Glomerular visceral epithelial cell (primary cell): Measurements from ENCODE around the gene CTNNA2.

Source experiments
- DNase-seq: peaks from one replicate; pipeline ENCODE4 v3.0.0-alpha.2; 2016; ENCODE audit errors: extremely low spot score

Gene CTNNA2

GRCh38 chr2:80476535-80477117, 963.8 kb downstream of the CTNNA2 start:
- no peak for DNase-seq

- DNase-seq = no peak
Measured at GRCh38 chr2:80482276-80482675, 969.4 kb downstream of the CTNNA2 start.

- DNase-seq = peak; percentile 53
Measured at GRCh38 chr2:80489717-80490116, 976.9 kb downstream of the CTNNA2 start.

GRCh38 chr2:80490964-80491363, 978.1 kb downstream of the CTNNA2 start:
- DNase-seq = no peak

- DNase-seq = no peak
Measured at GRCh38 chr2:80496346-80496745, 983.5 kb downstream of the CTNNA2 start.

- DNase-seq = peak; percentile 38
Measured at GRCh38 chr2:80496775-80497174, 983.9 kb downstream of the CTNNA2 start.

GRCh38 chr2:80499095-80499494, 986.2 kb downstream of the CTNNA2 start:
- DNase-seq = peak; percentile 11

- no peak for DNase-seq
Measured at GRCh38 chr2:80501874-80502624, 989.2 kb downstream of the CTNNA2 start.

GRCh38 chr2:80506563-80506962, 993.7 kb downstream of the CTNNA2 start:
- DNase-seq = no peak

- DNase-seq = no peak
Measured at GRCh38 chr2:80510716-80511115, 997.9 kb downstream of the CTNNA2 start.

GRCh38 chr2:80515964-80516363, 1003.1 kb downstream of the CTNNA2 start:
- no peak for DNase-seq

GRCh38 chr2:80517316-80517715, 1004.5 kb downstream of the CTNNA2 start:
- DNase-seq = no peak

- DNase-seq = no peak
Measured at GRCh38 chr2:80519121-80519643, 1006.3 kb downstream of the CTNNA2 start.

GRCh38 chr2:80519699-80520291, 1006.9 kb downstream of the CTNNA2 start:
- no peak for DNase-seq

GRCh38 chr2:80525152-80525551, 1012.3 kb downstream of the CTNNA2 start:
- no peak for DNase-seq

- no peak for DNase-seq
Measured at GRCh38 chr2:80527119-80527518, 1014.3 kb downstream of the CTNNA2 start.

GRCh38 chr2:80529466-80530165, 1016.8 kb downstream of the CTNNA2 start:
- DNase-seq = no peak

GRCh38 chr2:80530442-80531064, 1017.7 kb downstream of the CTNNA2 start:
- no peak for DNase-seq

GRCh38 chr2:80531319-80531718, 1018.5 kb downstream of the CTNNA2 start:
- no peak for DNase-seq

GRCh38 chr2:80545420-80546210, 1032.8 kb downstream of the CTNNA2 start:
- no peak for DNase-seq

GRCh38 chr2:80546766-80547165, 1033.9 kb downstream of the CTNNA2 start:
- no peak for DNase-seq
